K562 (cell line): ENCODE data around the gene PPP1R13L. TPM values are rescaled to one million over a fixed set of nuclear protein-coding genes. Genes with fewer than 3 reads are reported as not detected.

Experiments used
- GABPB1 ChIP-seq: sonication (generic); formaldehyde crosslinking; IDR thresholded peaks from 2 replicates; pipeline ENCODE4 v1.8.0; 2022; ENCODE audit warnings: mild to moderate bottlenecking, missing genetic modification reagents
- GTF2F1 ChIP-seq: IDR thresholded peaks from 2 replicates; pipeline ENCODE4 v1.6.1; 2011; ENCODE audit warnings: low read depth, low read length, improper control_type of control experiment
- SMAD2 ChIP-seq: fragments of 150-350 bp; IDR thresholded peaks from 2 replicates; pipeline ENCODE4 v1.6.1; 2014; ENCODE audit warnings: low read depth, mild to moderate bottlenecking, low read length
- TRIM28 ChIP-seq: fragments of 450-650 bp; IDR thresholded peaks from 2 replicates; pipeline ENCODE4 v1.6.1; 2017
- polyA plus RNA-seq, 8 experiments: library from polyadenylated mRNA; depleted of rRNA in 4 of 8; stranded (reverse) in 5 of 8; unstranded in 3 of 8; fragments of >200 nt; fragmentation: Nextera tagmentation in 2 of 8; fragmentation: Illumina TruSeq in 1 of 8; extraction: Ambion mirVana in 2 of 8; extraction: Trizol in 1 of 8; gene quantifications; 2 replicates each; pipeline versions ENCODE4 v1.2.1 to v1.2.3, GENCODE V29; 2011 to 2014; ENCODE audit warnings: inconsistent platforms in 1 of 8, missing spikeins in 1 of 8
- total RNA-seq, 7 experiments: library from RNA; depleted of rRNA in 6 of 7; stranded (reverse); fragments of >200 nt in 6 of 7; fragmentation: Illumina TruSeq in 2 of 7; extraction: Trizol in 2 of 7; gene quantifications; 2 replicates each; pipeline versions ENCODE4 v1.2.1 to v1.2.3, GENCODE V29; 2011 to 2021; ENCODE audit warnings: low replicate concordance in 1 of 7
- TF ChIP-seq, protein P1 (sequence below): sonication (generic); formaldehyde crosslinking; IDR thresholded peaks from 2 replicates; pipeline ENCODE4 v1.8.0; 2022; ENCODE audit warnings: mild to moderate bottlenecking, low read depth, missing genetic modification reagents
- TF ChIP-seq, protein P2 (sequence below), 2 experiments: IDR thresholded peaks in 1 of 2; conservative IDR thresholded peaks in 1 of 2; 2 replicates each; pipeline ENCODE4 v1.6.1; 2016; ENCODE audit warnings: low read depth in 2 of 2, mild to moderate bottlenecking in 1 of 2, missing compliant biosample characterization in 1 of 2, missing genetic modification characterization in 1 of 2, moderate library complexity in 1 of 2
- TF ChIP-seq, protein P3 (sequence below): fragments of 450-650 bp; IDR thresholded peaks from 2 replicates; pipeline ENCODE4 v1.6.1; 2018; ENCODE audit warnings: mild to moderate bottlenecking, low read depth; ENCODE audit not compliant: partially characterized antibody
- TF ChIP-seq, protein P4 (sequence below): fragments of 450-650 bp; IDR thresholded peaks from 2 replicates; pipeline ENCODE4 v1.6.1; 2016; ENCODE audit warnings: mild to moderate bottlenecking, moderate library complexity

The PPP1R13L gene
- total and polyA plus RNA-seq, 9 of the 15 experiments (the other 6 are each of a cell fraction or from before 2014, with no cell fraction given) = 0.32 to 6.7 (median 2.0) TPM

DNA sequence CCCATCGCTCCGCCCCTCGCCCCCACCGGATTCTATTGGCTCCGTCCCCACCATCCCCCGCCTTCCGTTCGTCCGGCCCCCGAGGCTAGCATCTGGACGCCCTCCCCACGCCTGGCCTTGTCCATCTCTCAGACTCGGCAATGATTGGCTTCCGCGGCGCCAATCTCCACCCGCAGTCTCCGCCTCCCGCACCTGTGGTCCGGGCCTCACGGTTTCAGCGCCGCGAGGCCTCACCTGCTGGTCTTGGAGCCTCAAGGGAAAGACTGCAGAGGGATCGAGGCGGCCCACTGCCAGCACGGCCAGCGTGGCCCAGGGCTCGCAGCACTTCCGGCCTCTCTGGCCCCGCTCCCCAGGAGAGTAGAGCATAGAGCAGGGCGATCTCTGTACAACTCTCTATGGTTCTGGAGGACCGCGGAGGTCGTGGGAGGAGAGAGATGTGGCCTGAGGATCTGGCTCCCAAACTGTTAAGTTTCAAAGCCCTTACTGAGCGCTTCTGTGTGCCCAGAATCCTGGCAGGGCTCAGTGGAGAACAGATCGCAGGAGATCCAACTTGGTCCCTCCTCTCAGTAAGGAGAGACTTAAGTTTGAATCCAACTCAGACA is 18.8 kb upstream of the PPP1R13L start, which contains the start of gene ERCC1 (continued):
- TF ChIP-seq, protein P1, sequence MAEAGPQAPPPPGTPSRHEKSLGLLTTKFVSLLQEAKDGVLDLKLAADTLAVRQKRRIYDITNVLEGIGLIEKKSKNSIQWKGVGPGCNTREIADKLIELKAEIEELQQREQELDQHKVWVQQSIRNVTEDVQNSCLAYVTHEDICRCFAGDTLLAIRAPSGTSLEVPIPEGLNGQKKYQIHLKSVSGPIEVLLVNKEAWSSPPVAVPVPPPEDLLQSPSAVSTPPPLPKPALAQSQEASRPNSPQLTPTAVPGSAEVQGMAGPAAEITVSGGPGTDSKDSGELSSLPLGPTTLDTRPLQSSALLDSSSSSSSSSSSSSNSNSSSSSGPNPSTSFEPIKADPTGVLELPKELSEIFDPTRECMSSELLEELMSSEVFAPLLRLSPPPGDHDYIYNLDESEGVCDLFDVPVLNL (CRISPR knock-in tag) = no peak
- TF ChIP-seq, protein P2, sequence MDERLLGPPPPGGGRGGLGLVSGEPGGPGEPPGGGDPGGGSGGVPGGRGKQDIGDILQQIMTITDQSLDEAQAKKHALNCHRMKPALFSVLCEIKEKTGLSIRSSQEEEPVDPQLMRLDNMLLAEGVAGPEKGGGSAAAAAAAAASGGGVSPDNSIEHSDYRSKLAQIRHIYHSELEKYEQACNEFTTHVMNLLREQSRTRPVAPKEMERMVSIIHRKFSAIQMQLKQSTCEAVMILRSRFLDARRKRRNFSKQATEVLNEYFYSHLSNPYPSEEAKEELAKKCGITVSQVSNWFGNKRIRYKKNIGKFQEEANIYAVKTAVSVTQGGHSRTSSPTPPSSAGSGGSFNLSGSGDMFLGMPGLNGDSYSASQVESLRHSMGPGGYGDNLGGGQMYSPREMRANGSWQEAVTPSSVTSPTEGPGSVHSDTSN (CRISPR knock-in tag; IDR thresholded peaks at IDR 0.05; ENCODE audit: low read depth) = no peak
- TF ChIP-seq, protein P2 (tag; conservative IDR thresholded peaks at IDR 0.05; ENCODE audit: low read depth) = peak; percentile 89
- TF ChIP-seq, protein P3, sequence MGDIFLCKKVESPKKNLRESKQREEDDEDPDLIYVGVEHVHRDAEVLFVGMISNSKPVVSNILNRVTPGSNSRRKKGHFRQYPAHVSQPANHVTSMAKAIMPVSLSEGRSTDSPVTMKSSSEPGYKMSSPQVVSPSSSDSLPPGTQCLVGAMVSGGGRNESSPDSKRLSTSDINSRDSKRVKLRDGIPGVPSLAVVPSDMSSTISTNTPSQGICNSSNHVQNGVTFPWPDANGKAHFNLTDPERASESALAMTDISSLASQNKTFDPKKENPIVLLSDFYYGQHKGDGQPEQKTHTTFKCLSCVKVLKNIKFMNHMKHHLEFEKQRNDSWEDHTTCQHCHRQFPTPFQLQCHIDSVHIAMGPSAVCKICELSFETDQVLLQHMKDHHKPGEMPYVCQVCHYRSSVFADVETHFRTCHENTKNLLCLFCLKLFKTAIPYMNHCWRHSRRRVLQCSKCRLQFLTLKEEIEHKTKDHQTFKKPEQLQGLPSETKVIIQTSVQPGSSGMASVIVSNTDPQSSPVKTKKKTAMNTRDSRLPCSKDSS = no peak
- 0 out of 2 replicates have a peak, but pooled peaks have one; percentile 17 for TF ChIP-seq GTF2F1
- TF ChIP-seq SMAD2 = no peak
- peak; percentile 95 for TF ChIP-seq GABPB1 (CRISPR knock-in tag)
- peak; percentile 49; the same call in 1 of the 2 replicates for TF ChIP-seq TRIM28
- TF ChIP-seq, protein P4, sequence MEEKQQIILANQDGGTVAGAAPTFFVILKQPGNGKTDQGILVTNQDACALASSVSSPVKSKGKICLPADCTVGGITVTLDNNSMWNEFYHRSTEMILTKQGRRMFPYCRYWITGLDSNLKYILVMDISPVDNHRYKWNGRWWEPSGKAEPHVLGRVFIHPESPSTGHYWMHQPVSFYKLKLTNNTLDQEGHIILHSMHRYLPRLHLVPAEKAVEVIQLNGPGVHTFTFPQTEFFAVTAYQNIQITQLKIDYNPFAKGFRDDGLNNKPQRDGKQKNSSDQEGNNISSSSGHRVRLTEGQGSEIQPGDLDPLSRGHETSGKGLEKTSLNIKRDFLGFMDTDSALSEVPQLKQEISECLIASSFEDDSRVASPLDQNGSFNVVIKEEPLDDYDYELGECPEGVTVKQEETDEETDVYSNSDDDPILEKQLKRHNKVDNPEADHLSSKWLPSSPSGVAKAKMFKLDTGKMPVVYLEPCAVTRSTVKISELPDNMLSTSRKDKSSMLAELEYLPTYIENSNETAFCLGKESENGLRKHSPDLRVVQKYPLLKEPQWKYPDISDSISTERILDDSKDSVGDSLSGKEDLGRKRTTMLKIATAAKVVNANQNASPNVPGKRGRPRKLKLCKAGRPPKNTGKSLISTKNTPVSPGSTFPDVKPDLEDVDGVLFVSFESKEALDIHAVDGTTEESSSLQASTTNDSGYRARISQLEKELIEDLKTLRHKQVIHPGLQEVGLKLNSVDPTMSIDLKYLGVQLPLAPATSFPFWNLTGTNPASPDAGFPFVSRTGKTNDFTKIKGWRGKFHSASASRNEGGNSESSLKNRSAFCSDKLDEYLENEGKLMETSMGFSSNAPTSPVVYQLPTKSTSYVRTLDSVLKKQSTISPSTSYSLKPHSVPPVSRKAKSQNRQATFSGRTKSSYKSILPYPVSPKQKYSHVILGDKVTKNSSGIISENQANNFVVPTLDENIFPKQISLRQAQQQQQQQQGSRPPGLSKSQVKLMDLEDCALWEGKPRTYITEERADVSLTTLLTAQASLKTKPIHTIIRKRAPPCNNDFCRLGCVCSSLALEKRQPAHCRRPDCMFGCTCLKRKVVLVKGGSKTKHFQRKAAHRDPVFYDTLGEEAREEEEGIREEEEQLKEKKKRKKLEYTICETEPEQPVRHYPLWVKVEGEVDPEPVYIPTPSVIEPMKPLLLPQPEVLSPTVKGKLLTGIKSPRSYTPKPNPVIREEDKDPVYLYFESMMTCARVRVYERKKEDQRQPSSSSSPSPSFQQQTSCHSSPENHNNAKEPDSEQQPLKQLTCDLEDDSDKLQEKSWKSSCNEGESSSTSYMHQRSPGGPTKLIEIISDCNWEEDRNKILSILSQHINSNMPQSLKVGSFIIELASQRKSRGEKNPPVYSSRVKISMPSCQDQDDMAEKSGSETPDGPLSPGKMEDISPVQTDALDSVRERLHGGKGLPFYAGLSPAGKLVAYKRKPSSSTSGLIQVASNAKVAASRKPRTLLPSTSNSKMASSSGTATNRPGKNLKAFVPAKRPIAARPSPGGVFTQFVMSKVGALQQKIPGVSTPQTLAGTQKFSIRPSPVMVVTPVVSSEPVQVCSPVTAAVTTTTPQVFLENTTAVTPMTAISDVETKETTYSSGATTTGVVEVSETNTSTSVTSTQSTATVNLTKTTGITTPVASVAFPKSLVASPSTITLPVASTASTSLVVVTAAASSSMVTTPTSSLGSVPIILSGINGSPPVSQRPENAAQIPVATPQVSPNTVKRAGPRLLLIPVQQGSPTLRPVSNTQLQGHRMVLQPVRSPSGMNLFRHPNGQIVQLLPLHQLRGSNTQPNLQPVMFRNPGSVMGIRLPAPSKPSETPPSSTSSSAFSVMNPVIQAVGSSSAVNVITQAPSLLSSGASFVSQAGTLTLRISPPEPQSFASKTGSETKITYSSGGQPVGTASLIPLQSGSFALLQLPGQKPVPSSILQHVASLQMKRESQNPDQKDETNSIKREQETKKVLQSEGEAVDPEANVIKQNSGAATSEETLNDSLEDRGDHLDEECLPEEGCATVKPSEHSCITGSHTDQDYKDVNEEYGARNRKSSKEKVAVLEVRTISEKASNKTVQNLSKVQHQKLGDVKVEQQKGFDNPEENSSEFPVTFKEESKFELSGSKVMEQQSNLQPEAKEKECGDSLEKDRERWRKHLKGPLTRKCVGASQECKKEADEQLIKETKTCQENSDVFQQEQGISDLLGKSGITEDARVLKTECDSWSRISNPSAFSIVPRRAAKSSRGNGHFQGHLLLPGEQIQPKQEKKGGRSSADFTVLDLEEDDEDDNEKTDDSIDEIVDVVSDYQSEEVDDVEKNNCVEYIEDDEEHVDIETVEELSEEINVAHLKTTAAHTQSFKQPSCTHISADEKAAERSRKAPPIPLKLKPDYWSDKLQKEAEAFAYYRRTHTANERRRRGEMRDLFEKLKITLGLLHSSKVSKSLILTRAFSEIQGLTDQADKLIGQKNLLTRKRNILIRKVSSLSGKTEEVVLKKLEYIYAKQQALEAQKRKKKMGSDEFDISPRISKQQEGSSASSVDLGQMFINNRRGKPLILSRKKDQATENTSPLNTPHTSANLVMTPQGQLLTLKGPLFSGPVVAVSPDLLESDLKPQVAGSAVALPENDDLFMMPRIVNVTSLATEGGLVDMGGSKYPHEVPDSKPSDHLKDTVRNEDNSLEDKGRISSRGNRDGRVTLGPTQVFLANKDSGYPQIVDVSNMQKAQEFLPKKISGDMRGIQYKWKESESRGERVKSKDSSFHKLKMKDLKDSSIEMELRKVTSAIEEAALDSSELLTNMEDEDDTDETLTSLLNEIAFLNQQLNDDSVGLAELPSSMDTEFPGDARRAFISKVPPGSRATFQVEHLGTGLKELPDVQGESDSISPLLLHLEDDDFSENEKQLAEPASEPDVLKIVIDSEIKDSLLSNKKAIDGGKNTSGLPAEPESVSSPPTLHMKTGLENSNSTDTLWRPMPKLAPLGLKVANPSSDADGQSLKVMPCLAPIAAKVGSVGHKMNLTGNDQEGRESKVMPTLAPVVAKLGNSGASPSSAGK = no peak
